Jurkat, Clone E6-1 (cell line): ENCODE measurements around the gene ITPRIPL2.
A peak's percentile ranks its signal among the peaks of the same experiment; 100 is the strongest.

Source experiments
- DNase-seq: peaks from one replicate; pipeline ENCODE4 v3.0.0-alpha.2; 2011; ENCODE audit warnings: low read depth, low spot score
- H3K4me3 ChIP-seq: 2 replicates; pipeline ENCODE4 v1.5.1; 2011; ENCODE audit warnings: mild to moderate bottlenecking, low read length, control low read depth, moderate library complexity

Gene ITPRIPL2

DNA sequence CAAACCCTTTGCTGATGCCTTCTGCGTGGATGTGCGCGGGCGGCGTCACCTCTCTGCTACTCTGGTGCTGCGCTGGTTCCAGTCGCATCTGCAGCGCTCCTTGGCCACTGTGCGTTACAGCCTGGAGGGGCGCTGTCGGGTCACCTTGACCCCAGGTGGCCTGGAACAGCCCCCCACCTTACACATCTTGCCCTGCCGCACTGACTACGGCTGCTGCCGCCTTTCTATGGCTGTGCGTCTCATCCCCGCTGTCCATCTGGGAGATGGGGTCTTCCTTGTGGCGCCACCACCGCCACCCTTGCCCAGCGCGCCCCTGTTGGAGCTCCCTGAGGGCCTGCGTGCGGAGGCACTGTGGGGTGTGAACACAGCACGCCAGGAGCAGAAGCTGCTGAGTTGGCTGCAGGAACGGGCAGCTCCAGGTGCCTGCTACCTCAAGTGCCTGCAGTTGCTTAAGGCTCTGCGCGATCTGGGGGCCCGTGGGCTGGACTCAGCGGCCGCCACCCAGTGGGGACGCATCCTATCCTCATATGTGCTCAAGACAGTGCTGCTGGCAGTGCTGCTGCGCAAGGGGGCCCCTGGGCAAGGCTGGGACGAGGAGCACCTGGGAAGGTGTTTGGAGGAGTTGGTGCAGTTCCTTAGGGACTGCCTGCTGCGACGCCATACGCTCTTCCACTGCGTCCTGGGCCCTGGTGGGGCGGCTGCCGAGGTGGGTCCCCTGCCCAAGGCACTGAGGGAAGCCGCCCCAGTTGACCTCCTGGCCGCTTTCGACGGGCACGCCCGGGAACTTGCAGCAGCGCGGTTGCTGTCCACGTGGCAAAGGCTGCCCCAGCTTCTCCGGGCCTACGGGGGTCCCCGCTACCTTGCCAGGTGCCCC is 1.6 kb downstream of the ITPRIPL2 start:
- H3K4me3 ChIP-seq: no peak overlapping the region
- no peak for DNase-seq

DNA sequence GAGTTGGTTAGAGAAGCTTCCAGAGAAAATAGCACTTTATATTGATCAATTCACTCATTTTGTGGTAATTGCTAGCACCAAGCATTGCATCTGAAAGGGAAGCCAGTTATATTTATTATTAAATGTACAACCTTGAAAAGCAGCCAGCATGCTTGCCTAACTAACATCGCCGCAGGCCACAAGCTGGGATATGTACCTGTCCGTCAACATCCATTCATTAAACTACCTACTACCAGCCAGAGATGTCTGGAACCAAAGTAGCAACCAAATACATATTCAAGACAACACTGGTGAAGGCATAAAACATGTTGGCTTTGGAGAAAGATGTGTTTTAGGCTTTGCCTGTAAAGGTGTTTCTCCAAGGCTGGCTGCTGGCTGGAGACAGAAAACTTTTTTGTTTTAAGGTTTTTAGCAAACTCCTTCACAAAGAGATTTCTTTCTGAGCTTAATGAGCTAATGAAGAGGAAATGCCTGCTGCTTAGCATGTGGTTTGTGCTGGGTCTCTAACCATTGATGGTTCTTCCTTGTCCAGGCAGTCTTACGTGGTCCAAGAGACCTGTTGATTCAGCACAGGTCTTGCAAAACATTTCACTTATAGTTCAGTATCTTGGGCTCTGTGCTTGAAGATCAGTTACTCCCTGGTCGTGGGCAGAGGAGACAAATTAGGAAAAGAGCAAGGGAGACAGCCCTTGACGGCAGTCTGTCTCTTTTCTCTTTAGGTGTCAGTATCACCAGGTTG is 3.1 kb downstream of the ITPRIPL2 start:
- DNase-seq: no peak

GRCh38 chr16:19118938-19119431 is 5.2 kb downstream of the ITPRIPL2 start:
- no peak for DNase-seq
- H3K4me3 ChIP-seq: no peak overlapping the region

More for the DNA sequence above, 3.1 kb downstream of the ITPRIPL2 start:
- no peak overlapping the region for H3K4me3 ChIP-seq

DNA sequence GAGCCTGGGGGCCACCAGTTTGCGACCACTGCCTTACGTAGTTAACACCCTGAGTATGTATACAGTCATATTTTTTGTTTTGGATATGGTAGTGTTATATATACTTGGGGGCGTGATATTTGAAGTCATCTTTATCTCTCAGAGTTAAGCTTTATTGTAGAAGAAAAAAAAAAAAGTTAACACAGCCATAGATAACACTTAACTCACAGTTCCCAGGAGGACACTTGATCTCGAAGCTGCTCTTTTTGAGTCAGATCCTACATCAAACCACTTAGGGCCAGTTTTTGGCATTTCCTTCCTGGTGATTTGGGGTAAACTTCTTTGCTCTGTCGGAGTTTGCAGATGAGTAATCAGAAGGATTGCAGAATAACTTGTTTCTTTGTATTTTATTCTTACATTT is 5.8 kb downstream of the ITPRIPL2 start:
- no peak overlapping the region for H3K4me3 ChIP-seq
- no peak for DNase-seq

DNA sequence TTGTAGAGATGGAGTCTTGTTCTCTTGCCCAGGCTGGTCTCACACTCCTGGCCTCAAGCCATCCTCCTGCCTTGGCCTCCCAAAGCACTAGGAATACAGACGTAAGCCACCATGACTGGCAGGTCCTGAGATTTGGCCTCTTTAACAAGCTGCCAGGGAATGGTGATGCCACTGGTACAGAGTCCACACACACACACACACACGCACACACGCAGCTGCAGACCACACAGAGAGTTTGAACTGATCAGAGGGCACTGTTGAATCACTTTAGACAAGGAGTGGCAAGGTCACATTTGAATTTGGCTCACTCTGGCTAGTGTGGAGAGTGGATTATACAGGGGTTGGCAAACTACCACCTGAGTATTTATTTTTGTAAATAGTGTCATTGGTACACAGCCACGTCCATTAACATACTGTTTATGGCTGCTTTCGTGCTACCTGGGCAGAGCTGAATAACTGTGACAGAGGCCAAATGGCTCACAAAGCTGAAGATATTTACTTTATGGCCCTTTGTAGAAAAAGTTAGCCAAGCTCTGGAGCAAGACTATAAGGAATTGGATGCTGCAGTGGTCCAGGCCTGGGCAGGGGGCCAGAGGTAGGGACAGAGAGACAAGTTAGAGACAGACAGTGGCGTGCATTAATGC is 9.9 kb downstream of the ITPRIPL2 start:
- no peak for DNase-seq

DNA sequence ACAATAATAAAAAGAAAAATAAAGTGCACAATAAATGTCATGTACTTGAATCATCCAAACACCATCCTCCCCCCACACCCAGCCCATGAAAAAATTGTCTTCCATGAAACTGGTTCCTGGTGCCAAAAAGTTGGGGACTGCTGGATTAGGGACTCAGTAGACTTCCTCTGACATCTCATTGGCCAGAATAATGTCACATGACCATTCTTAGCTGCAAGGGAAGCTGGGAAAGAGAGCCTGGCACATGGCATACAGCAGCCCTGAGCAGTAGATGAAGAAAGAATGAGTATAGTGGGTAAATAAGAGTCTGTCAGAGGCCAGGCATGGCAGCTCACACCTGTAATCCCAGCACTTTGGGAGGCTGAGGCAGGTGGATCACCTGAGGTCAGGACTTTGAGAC is 12.5 kb downstream of the ITPRIPL2 start:
- H3K4me3 ChIP-seq: no peak overlapping the region
- no peak for DNase-seq

More for the DNA sequence above, 9.9 kb downstream of the ITPRIPL2 start:
- no peak overlapping the region for H3K4me3 ChIP-seq

GRCh38 chr16:19127205-19127604 is 13.4 kb downstream of the ITPRIPL2 start:
- H3K4me3 ChIP-seq: no peak overlapping the region
- peak; percentile 73 for DNase-seq

GRCh38 chr16:19127674-19128131 is 13.9 kb downstream of the ITPRIPL2 start:
- DNase-seq: no peak
- no peak overlapping the region for H3K4me3 ChIP-seq

DNA sequence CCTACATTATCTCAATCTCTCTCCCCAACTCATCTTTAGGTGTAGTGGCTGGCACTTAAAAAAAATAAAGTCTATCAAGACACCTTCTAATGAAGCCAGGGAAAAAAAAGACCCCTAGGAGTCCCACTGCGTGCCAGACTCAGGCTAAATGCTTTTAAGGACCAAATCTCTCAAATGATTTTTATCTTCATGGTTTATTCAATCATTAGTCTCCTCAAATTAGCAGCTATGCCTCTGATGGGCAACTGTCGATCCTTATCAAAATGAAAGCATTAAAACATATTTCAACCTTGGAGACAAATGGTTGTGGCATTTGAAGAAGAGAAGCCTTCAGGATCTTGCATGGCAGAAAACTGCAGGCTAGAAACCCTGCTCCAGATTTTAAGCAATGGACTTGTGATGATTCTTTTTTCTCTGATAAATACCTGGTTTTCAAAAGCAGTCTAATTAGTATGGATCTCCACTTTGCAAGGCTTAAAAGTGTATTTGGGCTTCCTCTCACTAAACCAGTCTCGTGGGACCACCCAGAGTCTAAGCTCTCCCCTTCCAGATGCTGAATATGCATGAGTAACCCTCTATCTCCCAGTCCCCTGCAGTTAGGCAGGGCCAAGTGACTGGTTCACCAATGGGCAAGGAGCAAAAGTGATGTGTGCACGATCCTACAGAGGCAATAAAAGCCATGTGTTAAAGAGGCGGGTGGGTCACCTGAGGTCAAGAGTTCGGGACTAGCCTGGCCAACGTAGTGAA is 14.9 kb downstream of the ITPRIPL2 start:
- DNase-seq: no peak
- no peak overlapping the region for H3K4me3 ChIP-seq

GRCh38 chr16:19130385-19130784 is 16.6 kb downstream of the ITPRIPL2 start:
- H3K4me3 ChIP-seq: no peak overlapping the region
- DNase-seq: no peak

DNA sequence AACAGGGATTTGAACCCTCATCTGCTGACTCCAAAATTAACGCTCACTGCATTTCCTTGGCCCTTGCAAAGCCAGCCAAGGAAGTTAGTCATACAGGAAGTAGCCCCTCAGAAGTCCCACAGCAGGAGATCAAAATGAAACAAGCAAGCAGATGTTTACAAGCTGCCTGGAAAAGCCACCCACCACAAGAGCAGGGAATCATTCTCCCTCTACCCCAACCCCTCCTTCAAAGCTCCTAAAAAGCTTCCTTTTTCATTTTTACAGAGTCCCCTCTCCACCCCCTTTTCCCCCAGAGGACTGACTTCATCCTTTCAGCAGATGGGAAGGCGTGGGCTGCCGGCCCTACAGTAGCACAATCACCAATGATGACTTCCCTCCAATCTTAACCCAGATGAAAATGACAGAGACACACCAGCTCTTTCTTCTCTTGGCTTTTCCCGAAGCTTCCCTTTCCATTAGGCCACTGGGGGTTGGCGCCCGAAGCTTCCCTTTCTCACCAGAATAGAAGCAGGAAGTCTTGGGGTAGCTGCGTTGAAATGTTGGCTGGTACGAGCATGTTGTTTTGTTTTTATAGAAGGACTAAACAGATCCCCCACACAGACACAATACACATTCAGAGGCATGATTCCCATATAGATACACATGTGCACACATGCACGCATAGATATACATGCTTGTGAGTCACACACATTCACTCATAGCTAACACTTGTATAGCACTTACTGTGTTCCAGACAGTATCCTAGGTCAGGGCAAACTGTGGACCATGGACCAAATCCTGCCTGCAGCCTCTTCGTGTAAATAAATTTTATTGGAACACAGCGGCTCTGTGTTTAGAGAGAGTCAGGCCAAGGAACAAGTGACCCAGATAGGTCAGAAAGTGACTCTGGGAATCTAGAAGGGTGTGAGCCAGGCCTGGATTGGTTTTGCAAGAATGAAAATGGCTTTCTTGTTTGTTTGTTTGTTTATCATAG is 17.4 kb downstream of the ITPRIPL2 start:
- no peak overlapping the region for H3K4me3 ChIP-seq
- DNase-seq: peak; percentile 52

GRCh38 chr16:19131825-19132218 is 18.1 kb downstream of the ITPRIPL2 start:
- no peak overlapping the region for H3K4me3 ChIP-seq
- DNase-seq: no peak

GRCh38 chr16:19132255-19132654 is 18.5 kb downstream of the ITPRIPL2 start:
- H3K4me3 ChIP-seq: no peak overlapping the region
- DNase-seq: no peak

DNA sequence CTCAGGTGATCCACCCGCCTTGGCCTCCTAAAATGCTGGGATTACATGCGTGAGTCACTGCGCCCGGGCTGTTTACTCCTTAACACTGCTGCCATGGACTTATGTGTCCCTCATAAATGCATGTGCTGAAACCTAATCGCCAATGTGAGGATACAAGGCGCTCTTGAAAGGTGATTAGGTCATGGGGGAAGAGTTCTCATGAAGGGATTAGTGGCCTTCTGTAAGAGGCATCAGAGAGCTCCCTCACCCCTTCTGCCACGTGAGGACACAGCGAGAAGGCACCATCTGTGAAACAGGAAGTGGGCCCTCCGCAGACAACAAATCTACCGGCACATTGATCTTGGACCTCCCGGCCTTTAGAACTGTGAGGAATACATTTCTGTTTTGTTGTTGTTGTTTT is 19.1 kb downstream of the ITPRIPL2 start:
- no peak overlapping the region for H3K4me3 ChIP-seq
- no peak for DNase-seq

- no peak for DNase-seq
- H3K4me3 ChIP-seq: no peak overlapping the region
Observed at GRCh38 chr16:19133600-19133999, 19.8 kb downstream of the ITPRIPL2 start.

DNA sequence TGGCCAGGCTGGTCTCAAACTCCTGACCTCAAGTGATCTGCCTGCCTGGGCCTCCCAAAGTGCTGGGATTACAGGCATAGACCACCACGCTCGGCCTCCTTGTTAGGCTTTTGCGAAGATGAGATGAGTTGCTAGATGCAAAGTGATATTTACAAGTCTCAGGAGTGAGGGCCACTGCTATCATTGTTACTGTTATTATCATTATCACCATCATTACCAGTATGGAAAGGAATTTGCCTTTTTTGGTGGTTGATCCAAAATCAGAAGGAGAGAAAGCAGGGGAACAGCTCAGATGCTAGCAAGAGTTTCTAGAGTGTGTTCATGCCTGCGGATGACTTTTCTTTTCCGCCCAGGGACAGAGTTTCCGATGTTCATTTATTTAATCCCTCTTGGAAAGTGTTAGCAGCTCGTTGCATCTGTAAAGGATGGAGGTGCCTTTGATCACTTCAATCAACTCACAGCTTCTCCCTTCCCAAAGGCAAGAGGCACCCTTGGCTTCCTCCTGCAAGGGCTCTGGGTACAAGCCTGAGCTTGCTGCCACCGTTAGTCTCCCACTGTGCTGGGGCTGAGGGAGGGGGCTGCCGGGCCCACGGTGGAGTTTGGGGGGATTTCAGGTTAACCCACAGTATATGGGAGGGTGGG is 21.6 kb downstream of the ITPRIPL2 start:
- DNase-seq: no peak
- H3K4me3 ChIP-seq: no peak overlapping the region

- no peak overlapping the region for H3K4me3 ChIP-seq
- DNase-seq: no peak
Observed at GRCh38 chr16:19135896-19136438, 22.2 kb downstream of the ITPRIPL2 start.
